Gastrocnemius medialis (tissue), 4 donors: ENCODE measurements around the gene USP54. TPM values are rescaled to one million over a fixed set of nuclear protein-coding genes. Genes with fewer than 3 reads are reported as not detected.

Experiments used
- ATAC-seq, 2 donors: fragments of 150-250 bp; one replicate each; pipeline ENCODE4 v1.9.1; 2016
- DNase-seq, 2 donors: peaks; one replicate each; pipeline ENCODE4 v3.0.0-alpha.2; 2019
- H3K27ac ChIP-seq, 4 donors: fragments of 200-600 bp; sonication (generic); 1 replicate in 1 of 4; 2 replicates in 3 of 4; pipeline ENCODE4 v1.5.1; 2016 to 2018; ENCODE audit warnings: mild to moderate bottlenecking in 2 of 4, moderate library complexity in 1 of 4
- H3K27me3 ChIP-seq, 3 donors: fragments of 200-600 bp; sonication (generic) in 2 of 3; 1 replicate in 1 of 3; 2 replicates in 2 of 3; pipeline versions ENCODE4 v1.5.1 to v1.6.0; 2016 to 2019; ENCODE audit warnings: mild to moderate bottlenecking in 1 of 3, moderate library complexity in 1 of 3
- H3K36me3 ChIP-seq, 2 donors: fragments of 200-600 bp; sonication (generic) in 1 of 2; one replicate each; pipeline ENCODE4 v1.5.1; 2017 to 2018
- H3K4me1 ChIP-seq, 2 donors: fragments of 200-600 bp; sonication (generic) in 1 of 2; one replicate each; pipeline ENCODE4 v1.5.1; 2016 to 2017; ENCODE audit warnings: mild to moderate bottlenecking in 2 of 2
- H3K4me3 ChIP-seq, 4 donors: fragments of 200-600 bp; sonication (generic) in 3 of 4; 1 replicate in 1 of 4; 2 replicates in 3 of 4; pipeline ENCODE4 v1.5.1; 2016 to 2019; ENCODE audit warnings: mild to moderate bottlenecking in 2 of 4
- H3K9me3 ChIP-seq, 3 donors: fragments of 200-600 bp; sonication (generic) in 2 of 3; 1 replicate in 1 of 3; 2 replicates in 2 of 3; pipeline ENCODE4 v1.5.1; 2016 to 2019
- CTCF ChIP-seq, 5 experiments: fragments of 450-650 bp in 3 of 5; fragments of 200-600 bp in 2 of 5; sonication (generic) in 2 of 5; IDR thresholded peaks in 4 of 5; conservative IDR thresholded peaks in 1 of 5; 1 replicate in 4 of 5; 2 replicates in 1 of 5; pipeline ENCODE4 v1.5.1; 2016 to 2019; ENCODE audit warnings: antibody characterized with exemption in 5 of 5, mild to moderate bottlenecking in 3 of 5, moderate library complexity in 3 of 5
- POLR2A ChIP-seq, 2 donors: fragments of 450-650 bp; IDR thresholded peaks; one replicate each; pipeline ENCODE4 v1.6.1; 2017; ENCODE audit warnings: antibody characterized with exemption in 2 of 2, mild to moderate bottlenecking in 2 of 2, moderate library complexity in 2 of 2
- in situ Hi-C, 4 donors: fragments of 200-750 bp; cut with MboI; loops; one replicate each; pipeline versions ENCODE4 v1.15.0 to v1.8.0; 2017; ENCODE audit warnings: low sequenced_read_pairs in 4 of 4
- intact Hi-C: fragments of 100-400 bp; cut with DNase I; formaldehyde crosslinking; loops from one replicate; pipeline ENCODE4 v1.15.1; 2023; ENCODE audit warnings: low total_unique reads
- total RNA-seq, 4 donors: library from RNA; depleted of rRNA; stranded (reverse); fragments of >200 nt; gene quantifications; one replicate each; pipeline versions ENCODE4 v1.1.0 to v1.2.3, GENCODE V29; 2016

The USP54 gene
- total RNA-seq, 4 donors from 2014 or later, result 89.8 to 276 (median 154) TPM

DNA sequence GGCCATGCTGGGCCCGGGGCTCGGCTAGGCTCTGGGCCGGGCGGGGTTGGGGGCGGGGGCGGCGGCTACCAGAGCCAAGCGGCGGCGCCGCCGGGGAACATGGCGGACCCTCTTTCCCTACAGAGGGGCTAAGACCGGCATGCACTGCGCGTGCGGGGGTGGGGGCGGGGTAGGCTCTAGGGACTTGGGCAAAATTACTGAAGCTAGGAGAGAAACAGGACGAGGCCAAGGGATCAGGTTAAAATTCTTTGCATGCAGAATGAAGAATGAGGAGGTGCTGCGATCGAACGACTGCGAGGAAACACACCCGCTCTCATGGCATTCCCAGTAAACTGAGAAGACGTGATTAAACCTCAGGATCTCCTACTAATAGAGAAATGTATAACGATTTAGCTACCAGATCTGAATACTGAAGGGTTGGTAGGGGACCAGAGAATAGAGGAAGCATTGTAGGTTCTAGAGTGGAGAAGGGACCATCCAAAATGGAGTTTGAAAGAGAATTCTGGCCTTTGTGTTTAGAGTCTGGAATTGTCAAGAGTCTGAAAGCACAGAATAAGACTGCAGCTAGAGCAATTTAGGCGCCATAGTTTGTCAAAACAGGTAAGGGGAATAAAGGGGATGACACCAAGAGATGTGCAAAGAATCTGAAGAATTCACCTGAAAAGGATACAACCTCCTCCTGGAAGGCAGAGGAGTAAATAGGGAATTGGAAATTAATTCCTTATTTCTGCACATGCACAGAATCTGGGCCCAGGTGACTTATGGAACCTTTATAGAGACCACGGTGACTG, 95.1 kb downstream of the USP54 start, which contains the start of gene PPP3CB:
Gene PPP3CB (minus strand): TSS at position 141 of the 791 bp plus-strand sequence. CDS start 135 bp downstream, at position 6.
- DNase-seq, result peak; percentile 84 to 90
- intact Hi-C loops, result loop anchor here (2.0 to 5.0 kb wide), 2 partner anchors 81 to 244 kb away; partner anchors contain the start of genes ANXA7 and MRPS16
- TF ChIP-seq POLR2A (IDR thresholded peaks at IDR 0.05) (no peak), CTCF (IDR thresholded peaks at IDR 0.05 in 4 of 5, conservative IDR thresholded peaks at IDR 0.05 in 1 of 5) (no peak)
- Histone ChIP-seq H3K27me3 (no peaks in the 10 kb centered on the region), H3K9me3 (no peaks in the 10 kb centered on the region), H3K4me3 (peak within 1 kb of the TSS; percentile 79 to 99 (median 90)), H3K27ac (peak within 1 kb of the TSS; percentile 93 to 99 (median 96)), H3K36me3 (peaks cover 0 to 41% of the 10 kb centered on the region in 2 donors), H3K4me1 (peaks cover 46 to 48% of the 10 kb centered on the region in 2 donors)
- in situ Hi-C loops, result no loop called here
- peak; percentile 89 to 91 for ATAC-seq

GRCh38 chr10:73495226-73495883, 95.8 kb downstream of the USP54 start:
- TF ChIP-seq CTCF (IDR thresholded peaks at IDR 0.05 in 4 of 5, conservative IDR thresholded peaks at IDR 0.05 in 1 of 5), result no peak
- peak; percentile 48 to 70 for TF ChIP-seq POLR2A (IDR thresholded peaks at IDR 0.05)
- DNase-seq, result peak; percentile 76 to 85
- Histone ChIP-seq H3K4me1 (peaks cover 46 to 48% of the 10 kb centered on the region in 2 donors), H3K4me3 (peak overlapping the region; percentile 79 to 99 (median 90)), H3K27ac (peak overlapping the region; percentile 93 to 99 (median 96)), H3K36me3 (peaks cover 0 to 33% of the 10 kb centered on the region in 2 donors), H3K9me3 (no peaks in the 10 kb centered on the region), H3K27me3 (no peaks in the 10 kb centered on the region)
- ATAC-seq, result peak; percentile 72 to 73
- intact Hi-C loops (loop anchor here (5.0 kb wide), 1 partner anchor 243 kb away; the partner anchor contains the start of gene MRPS16), in situ Hi-C loops (no loop called here)

- ATAC-seq (no peak), DNase-seq (no peak)
- in situ Hi-C loops, result no loop called here
- intact Hi-C loops, result loop anchor here (5.0 kb wide), 1 partner anchor 243 kb away; the partner anchor contains the start of gene MRPS16
- peak overlapping the region; percentile 93 to 99 (median 96) for H3K27ac ChIP-seq
- H3K27me3 ChIP-seq, result no peaks in the 10 kb centered on the region
- peaks cover 46 to 48% of the 10 kb centered on the region in 2 donors for H3K4me1 ChIP-seq
- TF ChIP-seq POLR2A (IDR thresholded peaks at IDR 0.05), result no peak
- no peak for TF ChIP-seq CTCF (IDR thresholded peaks at IDR 0.05 in 4 of 5, conservative IDR thresholded peaks at IDR 0.05 in 1 of 5)
- H3K4me3 ChIP-seq, result peak overlapping the region; percentile 79 to 99 (median 90)
- H3K36me3 ChIP-seq, result peaks cover 0 to 28% of the 10 kb centered on the region in 2 donors
- H3K9me3 ChIP-seq, result no peaks in the 10 kb centered on the region
Measured at GRCh38 chr10:73494877-73495225, 96.3 kb downstream of the USP54 start.

DNA sequence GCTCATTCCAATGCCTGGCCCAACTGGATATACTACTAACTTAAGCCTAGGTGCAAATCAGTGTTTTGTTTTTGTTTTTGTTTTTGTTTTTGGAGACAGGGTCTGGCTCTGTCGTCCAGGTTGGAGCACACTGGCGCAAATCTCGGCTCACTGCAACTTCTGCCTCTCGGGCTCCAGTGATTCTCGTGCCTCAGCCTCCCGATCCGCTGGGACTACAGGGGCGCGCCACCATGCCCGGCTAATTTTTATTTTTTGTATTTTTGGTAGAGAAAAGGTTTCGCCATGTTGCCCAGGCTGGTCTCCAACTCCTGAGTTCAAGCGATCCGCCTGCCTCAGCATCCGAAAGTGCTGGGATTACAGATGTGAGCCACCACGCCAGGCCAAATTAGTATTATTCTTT, 96.9 kb downstream of the USP54 start:
- in situ Hi-C loops (no loop called here), intact Hi-C loops (no loop called here)
- no peak for DNase-seq
- Histone ChIP-seq H3K27ac (peak overlapping the region; percentile 93 to 99 (median 96)), H3K36me3 (peaks cover 0 to 22% of the 10 kb centered on the region in 2 donors), H3K9me3 (no peaks in the 10 kb centered on the region), H3K4me1 (peaks cover 46 to 48% of the 10 kb centered on the region in 2 donors), H3K27me3 (no peaks in the 10 kb centered on the region), H3K4me3 (peak overlapping the region in 3 of 4 donors; percentile 79 to 99 (median 94))
- no peak for ATAC-seq
- TF ChIP-seq CTCF (IDR thresholded peaks at IDR 0.05 in 4 of 5, conservative IDR thresholded peaks at IDR 0.05 in 1 of 5) (no peak), POLR2A (IDR thresholded peaks at IDR 0.05) (no peak)
